HepG2 (cell line): ENCODE data around the gene EEFSEC. TPM values are rescaled to one million over a fixed set of nuclear protein-coding genes. Genes with fewer than 3 reads are reported as not detected.
A peak's percentile ranks its signal among the peaks of the same experiment; 100 is the strongest.

ENCODE experiments used
- CAMTA2 ChIP-seq: sonication (generic); formaldehyde crosslinking; IDR thresholded peaks from 2 replicates; pipeline ENCODE4 v1.4.0; 2020; ENCODE audit warnings: mild to moderate bottlenecking, missing genetic modification reagents, borderline replicate concordance
- ETV6 ChIP-seq: sonication (generic); formaldehyde crosslinking; conservative IDR thresholded peaks from 2 replicates; pipeline ENCODE4 v1.4.0; 2020; ENCODE audit warnings: missing genetic modification reagents
- FIP1L1 ChIP-seq: fragments of 200-400 bp; formaldehyde crosslinking; IDR thresholded peaks from 2 replicates; pipeline ENCODE4 v1.6.1; 2018; ENCODE audit warnings: low read depth, mild to moderate bottlenecking, low read length, moderate library complexity, borderline replicate concordance; ENCODE audit not compliant: insufficient read depth
- HDAC2 ChIP-seq: sonication (generic); formaldehyde crosslinking; IDR thresholded peaks from 2 replicates; pipeline ENCODE4 v1.4.0; 2020; ENCODE audit warnings: missing genetic modification reagents
- HES4 ChIP-seq: sonication (generic); formaldehyde crosslinking; IDR thresholded peaks from 2 replicates; pipeline ENCODE4 v1.9.0; 2021; ENCODE audit warnings: mild to moderate bottlenecking, missing genetic modification reagents, borderline replicate concordance
- KMT2A ChIP-seq: sonication (generic); formaldehyde crosslinking; IDR thresholded peaks from 2 replicates; pipeline ENCODE4 v1.4.0; 2020; ENCODE audit warnings: missing genetic modification reagents
- NFYC ChIP-seq: IDR thresholded peaks from 2 replicates; pipeline ENCODE4 v1.6.1; 2016; ENCODE audit warnings: missing genetic modification reagents, missing compliant biosample characterization
- NONO ChIP-seq, 2 experiments: fragments of 450-650 bp in 1 of 2; sonication (generic) in 1 of 2; formaldehyde crosslinking in 1 of 2; IDR thresholded peaks in 1 of 2; conservative IDR thresholded peaks in 1 of 2; 2 replicates each; pipeline versions ENCODE4 v1.6.1 to v1.8.0; 2017 to 2022; ENCODE audit warnings: mild to moderate bottlenecking in 1 of 2, missing genetic modification reagents in 1 of 2, moderate library complexity in 1 of 2
- RBAK ChIP-seq: sonication (generic); formaldehyde crosslinking; IDR thresholded peaks from 2 replicates; pipeline ENCODE4 v1.5.1; 2020; ENCODE audit warnings: mild to moderate bottlenecking, missing genetic modification reagents
- RBM22 ChIP-seq: fragments of 200-400 bp; formaldehyde crosslinking; optimal IDR thresholded peaks from 2 replicates; pipeline ENCODE3; 2017; ENCODE audit warnings: mild to moderate bottlenecking, low read length, moderate library complexity
- ZBTB8A ChIP-seq: sonication (generic); formaldehyde crosslinking; IDR thresholded peaks from 2 replicates; pipeline ENCODE4 v1.4.0; 2020; ENCODE audit warnings: mild to moderate bottlenecking, low read depth, missing genetic modification reagents, borderline replicate concordance
- ZKSCAN1 ChIP-seq: fragments of 150-350 bp; IDR thresholded peaks from 2 replicates; pipeline ENCODE4 v1.6.1; 2014; ENCODE audit warnings: low read length
- ZNF292 ChIP-seq: sonication (generic); formaldehyde crosslinking; IDR thresholded peaks from 2 replicates; pipeline ENCODE4 v1.8.1; 2022; ENCODE audit warnings: mild to moderate bottlenecking, low read depth, missing genetic modification reagents, borderline replicate concordance
- ZNF33B ChIP-seq: sonication (generic); formaldehyde crosslinking; IDR thresholded peaks from 2 replicates; pipeline ENCODE4 v1.5.1; 2020; ENCODE audit warnings: mild to moderate bottlenecking, missing genetic modification reagents
- ZNF484 ChIP-seq: sonication (generic); formaldehyde crosslinking; IDR thresholded peaks from 2 replicates; pipeline ENCODE4 v1.5.1; 2020; ENCODE audit warnings: mild to moderate bottlenecking, low read depth, missing genetic modification reagents, borderline replicate concordance
- ZNF703 ChIP-seq: sonication (generic); formaldehyde crosslinking; IDR thresholded peaks from 2 replicates; pipeline ENCODE4 v1.5.1; 2020; ENCODE audit warnings: missing genetic modification reagents, mild to moderate bottlenecking, moderate library complexity, borderline replicate concordance
- polyA plus RNA-seq, 8 experiments: library from polyadenylated mRNA; depleted of rRNA in 3 of 8; stranded (reverse) in 7 of 8; unstranded in 1 of 8; fragments of >200 nt; fragmentation: Illumina TruSeq in 4 of 8; extraction: Trizol in 4 of 8; gene quantifications; 2 replicates each; pipeline versions ENCODE4 v1.2.1 to v1.2.3, GENCODE V29; 2011 to 2016; ENCODE audit warnings: low read depth in 4 of 8, missing spikeins in 1 of 8, mixed read lengths in 1 of 8; ENCODE audit not compliant: insufficient read depth in 1 of 8
- total RNA-seq, 5 experiments: library from RNA; depleted of rRNA; stranded (reverse); fragments of >200 nt; fragmentation: Illumina TruSeq; extraction: Trizol; gene quantifications; 2 replicates each; pipeline ENCODE4 v1.2.3, GENCODE V29; 2016; ENCODE audit warnings: low read depth in 1 of 5
- TF ChIP-seq, protein P1 (sequence below), 2 experiments: sonication (generic) in 1 of 2; formaldehyde crosslinking in 1 of 2; IDR thresholded peaks; 2 replicates each; pipeline versions ENCODE4 v1.4.0 to v1.6.1; 2018 to 2020; ENCODE audit warnings: missing genetic modification reagents in 2 of 2, borderline replicate concordance in 1 of 2, low read depth in 1 of 2, mild to moderate bottlenecking in 1 of 2, missing biosample characterization in 1 of 2
- TF ChIP-seq, protein P2 (sequence below): sonication (generic); formaldehyde crosslinking; IDR thresholded peaks from 2 replicates; pipeline ENCODE4 v1.5.1; 2020; ENCODE audit warnings: missing genetic modification reagents, mild to moderate bottlenecking, borderline replicate concordance
- TF ChIP-seq, protein P3 (sequence below): sonication (generic); formaldehyde crosslinking; IDR thresholded peaks from 2 replicates; pipeline ENCODE4 v1.4.0; 2020; ENCODE audit warnings: low read depth, mild to moderate bottlenecking, missing genetic modification reagents
- TF ChIP-seq, protein P4 (sequence below), 2 experiments: sonication (generic) in 1 of 2; formaldehyde crosslinking in 1 of 2; IDR thresholded peaks; 2 replicates each; pipeline versions ENCODE4 v1.5.1 to v1.6.1; 2011 to 2020; ENCODE audit warnings: borderline replicate concordance in 1 of 2, low read depth in 1 of 2, low read length in 1 of 2, mild to moderate bottlenecking in 1 of 2, missing genetic modification reagents in 1 of 2, moderate library complexity in 1 of 2

EEFSEC gene
- total and polyA plus RNA-seq, 2 of the 13 experiments (the other 11 are each of a cell fraction or from before 2014, with no cell fraction given), result 6.4 to 24.2 TPM

DNA sequence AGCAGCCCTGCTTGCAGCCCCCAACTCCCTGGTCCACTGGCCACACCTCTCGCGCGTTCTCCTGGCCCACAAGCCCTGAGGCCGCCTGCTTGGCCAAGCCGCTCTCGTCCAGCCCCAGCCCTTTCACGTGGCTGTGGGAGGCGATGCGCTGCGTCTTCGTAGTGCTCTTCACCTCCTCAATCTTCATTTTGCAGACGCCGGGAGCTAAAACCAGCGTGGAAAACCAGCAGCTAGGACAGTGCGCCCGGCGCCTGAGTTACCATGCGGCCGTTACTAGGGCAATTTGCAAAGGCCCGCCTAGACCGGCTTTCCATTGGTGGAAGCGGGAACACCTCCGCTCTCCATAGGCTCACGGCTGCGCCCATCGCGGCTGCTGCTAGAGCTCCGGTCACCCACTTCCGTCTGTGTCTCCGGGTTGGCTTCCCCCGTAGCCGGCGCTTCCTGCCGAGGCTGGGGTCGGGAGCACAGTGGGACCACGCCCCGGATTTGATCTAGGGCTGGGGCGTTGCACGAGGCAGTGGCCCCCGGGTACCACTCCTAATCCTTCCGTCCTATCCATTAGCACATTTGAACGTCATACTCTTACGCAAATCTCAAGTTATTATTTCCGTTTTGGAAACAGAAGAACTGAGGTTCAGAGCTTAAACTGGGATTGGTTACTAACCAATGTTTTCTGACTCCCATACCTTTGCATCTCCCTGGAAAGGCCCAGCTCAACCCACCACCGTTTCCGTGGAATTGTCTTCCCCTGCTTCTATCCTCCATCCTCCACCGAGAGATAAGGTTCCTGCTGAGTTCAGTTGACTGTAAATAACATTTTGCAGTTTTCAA, 29.5 kb upstream of the EEFSEC start, which contains the start of gene RUVBL1 (continued):
- TF ChIP-seq, protein P1, sequence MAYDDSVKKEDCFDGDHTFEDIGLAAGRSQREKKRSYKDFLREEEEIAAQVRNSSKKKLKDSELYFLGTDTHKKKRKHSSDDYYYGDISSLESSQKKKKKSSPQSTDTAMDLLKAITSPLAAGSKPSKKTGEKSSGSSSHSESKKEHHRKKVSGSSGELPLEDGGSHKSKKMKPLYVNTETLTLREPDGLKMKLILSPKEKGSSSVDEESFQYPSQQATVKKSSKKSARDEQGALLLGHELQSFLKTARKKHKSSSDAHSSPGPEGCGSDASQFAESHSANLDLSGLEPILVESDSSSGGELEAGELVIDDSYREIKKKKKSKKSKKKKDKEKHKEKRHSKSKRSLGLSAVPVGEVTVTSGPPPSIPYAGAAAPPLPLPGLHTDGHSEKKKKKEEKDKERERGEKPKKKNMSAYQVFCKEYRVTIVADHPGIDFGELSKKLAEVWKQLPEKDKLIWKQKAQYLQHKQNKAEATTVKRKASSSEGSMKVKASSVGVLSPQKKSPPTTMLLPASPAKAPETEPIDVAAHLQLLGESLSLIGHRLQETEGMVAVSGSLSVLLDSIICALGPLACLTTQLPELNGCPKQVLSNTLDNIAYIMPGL (CRISPR knock-in tag; IDR thresholded peaks at IDR 0.05; ENCODE audit: borderline replicate concordance in 1 of 2, low read depth in 1 of 2), result peak; percentile 68 to 71
- TF ChIP-seq ZKSCAN1, result peak; percentile 79; the same call in 1 of the 2 replicates
- no peak for TF ChIP-seq FIP1L1
- TF ChIP-seq, protein P2, sequence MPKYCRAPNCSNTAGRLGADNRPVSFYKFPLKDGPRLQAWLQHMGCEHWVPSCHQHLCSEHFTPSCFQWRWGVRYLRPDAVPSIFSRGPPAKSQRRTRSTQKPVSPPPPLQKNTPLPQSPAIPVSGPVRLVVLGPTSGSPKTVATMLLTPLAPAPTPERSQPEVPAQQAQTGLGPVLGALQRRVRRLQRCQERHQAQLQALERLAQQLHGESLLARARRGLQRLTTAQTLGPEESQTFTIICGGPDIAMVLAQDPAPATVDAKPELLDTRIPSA (CRISPR knock-in tag), result no peak
- peak; percentile 83 for TF ChIP-seq KMT2A
- TF ChIP-seq ZNF484 (CRISPR knock-in tag), result no peak
- no peak for TF ChIP-seq NONO (IDR thresholded peaks at IDR 0.05)
- peak; percentile 83; the same call in 1 of the 2 replicates for TF ChIP-seq NONO (CRISPR knock-in tag; conservative IDR thresholded peaks at IDR 0.05)
- 0 out of 2 replicates have a peak, but pooled peaks have one; percentile 34 for TF ChIP-seq HES4 (CRISPR knock-in tag)
- no peak for TF ChIP-seq ZBTB8A
- TF ChIP-seq, protein P3, sequence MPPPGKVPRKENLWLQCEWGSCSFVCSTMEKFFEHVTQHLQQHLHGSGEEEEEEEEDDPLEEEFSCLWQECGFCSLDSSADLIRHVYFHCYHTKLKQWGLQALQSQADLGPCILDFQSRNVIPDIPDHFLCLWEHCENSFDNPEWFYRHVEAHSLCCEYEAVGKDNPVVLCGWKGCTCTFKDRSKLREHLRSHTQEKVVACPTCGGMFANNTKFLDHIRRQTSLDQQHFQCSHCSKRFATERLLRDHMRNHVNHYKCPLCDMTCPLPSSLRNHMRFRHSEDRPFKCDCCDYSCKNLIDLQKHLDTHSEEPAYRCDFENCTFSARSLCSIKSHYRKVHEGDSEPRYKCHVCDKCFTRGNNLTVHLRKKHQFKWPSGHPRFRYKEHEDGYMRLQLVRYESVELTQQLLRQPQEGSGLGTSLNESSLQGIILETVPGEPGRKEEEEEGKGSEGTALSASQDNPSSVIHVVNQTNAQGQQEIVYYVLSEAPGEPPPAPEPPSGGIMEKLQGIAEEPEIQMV (CRISPR knock-in tag), result 0 out of 2 replicates have a peak, but pooled peaks have one; percentile 22
- TF ChIP-seq ZNF703 (CRISPR knock-in tag), result no peak
- TF ChIP-seq CAMTA2 (CRISPR knock-in tag), result 0 out of 2 replicates have a peak, but pooled peaks have one; percentile 77
- peak; percentile 24; the same call in 1 of the 2 replicates for TF ChIP-seq ZNF292 (CRISPR knock-in tag)
- peak; percentile 89 for TF ChIP-seq HDAC2 (CRISPR knock-in tag)
- TF ChIP-seq NFYC, result peak; percentile 98
- no peak; the same call in 1 of the 2 replicates for TF ChIP-seq ETV6 (CRISPR knock-in tag)
- peak; percentile 43 for TF ChIP-seq RBM22
- no peak for TF ChIP-seq RBAK (CRISPR knock-in tag)
- 0 out of 2 replicates have a peak, but pooled peaks have one; percentile 28 for TF ChIP-seq ZNF33B
- TF ChIP-seq, protein P4, sequence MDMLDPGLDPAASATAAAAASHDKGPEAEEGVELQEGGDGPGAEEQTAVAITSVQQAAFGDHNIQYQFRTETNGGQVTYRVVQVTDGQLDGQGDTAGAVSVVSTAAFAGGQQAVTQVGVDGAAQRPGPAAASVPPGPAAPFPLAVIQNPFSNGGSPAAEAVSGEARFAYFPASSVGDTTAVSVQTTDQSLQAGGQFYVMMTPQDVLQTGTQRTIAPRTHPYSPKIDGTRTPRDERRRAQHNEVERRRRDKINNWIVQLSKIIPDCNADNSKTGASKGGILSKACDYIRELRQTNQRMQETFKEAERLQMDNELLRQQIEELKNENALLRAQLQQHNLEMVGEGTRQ (IDR thresholded peaks at IDR 0.05; ENCODE audit: low read depth, low read length), result no peak
- TF ChIP-seq, protein P4 (CRISPR knock-in tag; IDR thresholded peaks at IDR 0.05; ENCODE audit: borderline replicate concordance), result no peak
